Ramos (cell line): ENCODE measurements around the gene RFTN1.

Source experiments
- in situ Hi-C: fragments of 300-500 bp; cut with MboI; formaldehyde crosslinking; loops from one replicate; pipeline ENCODE4 v1.14.3; 2022; ENCODE audit warnings: low sequenced_read_pairs; ENCODE audit not compliant: unreplicated experiment

RFTN1 gene

GRCh38 chr3:16277471-16277870 is 236.0 kb downstream of the RFTN1 start:
- in situ Hi-C loops: loop anchor here (25.0 kb wide), 2 partner anchors 910 to 1135 kb away; no protein-coding TSS in a partner anchor

- in situ Hi-C loops: no loop called here
These were observed 239.6 kb downstream of the RFTN1 start for GRCh38 chr3:16273867-16274266.

- in situ Hi-C loops: no loop called here
These were observed 240.9 kb downstream of the RFTN1 start for GRCh38 chr3:16272588-16272987.

GRCh38 chr3:16270855-16271254 is 242.6 kb downstream of the RFTN1 start:
- in situ Hi-C loops: no loop called here

GRCh38 chr3:16266714-16267113 is 246.8 kb downstream of the RFTN1 start:
- in situ Hi-C loops: no loop called here
